GM21825 (cell line): ENCODE measurements around the gene CES4A.

ENCODE experiments used
- ATAC-seq: cut with Tn5 transposase; IDR thresholded peaks from one replicate; pipeline ENCODE4 v1.9.1; 2021; ENCODE audit warnings: mild to moderate bottlenecking, moderate library complexity; ENCODE audit not compliant: unreplicated experiment

The CES4A gene

GRCh38 chr16:67017810-67018488 lies 29.6 kb downstream of the CES4A start:
- ATAC-seq = peak; percentile 65

GRCh38 chr16:67019171-67019570 lies 30.8 kb downstream of the CES4A start:
- ATAC-seq = no peak

GRCh38 chr16:67021321-67021720 lies 32.9 kb downstream of the CES4A start:
- no peak for ATAC-seq

GRCh38 chr16:67022531-67023214 lies 34.3 kb downstream of the CES4A start:
- ATAC-seq = no peak

- no peak for ATAC-seq
These were observed 35.3 kb downstream of the CES4A start for GRCh38 chr16:67023689-67024088.

- ATAC-seq = no peak
These were observed 36.2 kb downstream of the CES4A start for GRCh38 chr16:67024384-67025209.

- no peak for ATAC-seq
These were observed 36.8 kb downstream of the CES4A start for GRCh38 chr16:67025210-67025550.

GRCh38 chr16:67026570-67026969 lies 38.2 kb downstream of the CES4A start:
- ATAC-seq = no peak

- ATAC-seq = no peak
These were observed 38.7 kb downstream of the CES4A start for GRCh38 chr16:67027046-67027445.

GRCh38 chr16:67028167-67028695 lies 39.8 kb downstream of the CES4A start:
- ATAC-seq = no peak

GRCh38 chr16:67028696-67029253 lies 40.4 kb downstream of the CES4A start, which contains the start of gene CBFB:
Gene CBFB (plus strand): TSS chr16:67029149. CDS start chr16:67029408, 259 bp downstream.
- peak; percentile 66 for ATAC-seq

GRCh38 chr16:67029254-67030096 lies 41.1 kb downstream of the CES4A start:
- ATAC-seq = peak; percentile 33

GRCh38 chr16:67030221-67030962 lies 42.0 kb downstream of the CES4A start:
- ATAC-seq = no peak

- ATAC-seq = no peak
These were observed 46.1 kb downstream of the CES4A start for GRCh38 chr16:67034487-67034886.

GRCh38 chr16:67035364-67035763 lies 47.0 kb downstream of the CES4A start:
- ATAC-seq = no peak

GRCh38 chr16:67036323-67036741 lies 47.9 kb downstream of the CES4A start:
- no peak for ATAC-seq

GRCh38 chr16:67039260-67040020 lies 51.1 kb downstream of the CES4A start:
- no peak for ATAC-seq

- ATAC-seq = no peak
These were observed 51.8 kb downstream of the CES4A start for GRCh38 chr16:67040166-67040565.

GRCh38 chr16:67040906-67041305 lies 52.5 kb downstream of the CES4A start:
- ATAC-seq = no peak
